Esophagus squamous epithelium (tissue), 4 donors: ENCODE results near the gene RASGRF1.

Experiments
- POLR2A ChIP-seq, 4 donors: fragments of 450-650 bp; IDR thresholded peaks; one replicate each; pipeline ENCODE4 v1.6.1; 2017; ENCODE audit warnings: antibody characterized with exemption in 4 of 4, mild to moderate bottlenecking in 4 of 4, moderate library complexity in 3 of 4
- TF ChIP-seq, protein P1 (sequence below), 6 experiments: fragments of 450-650 bp in 4 of 6; fragments of 200-600 bp in 2 of 6; sonication (generic) in 2 of 6; IDR thresholded peaks; one replicate each; pipeline ENCODE4 v1.5.1; 2016 to 2019; ENCODE audit warnings: antibody characterized with exemption in 6 of 6, mild to moderate bottlenecking in 4 of 6, moderate library complexity in 4 of 6

GRCh38 chr15:79094611-79095021, 4.0 kb upstream of the RASGRF1 start:
- TF ChIP-seq, protein P1, sequence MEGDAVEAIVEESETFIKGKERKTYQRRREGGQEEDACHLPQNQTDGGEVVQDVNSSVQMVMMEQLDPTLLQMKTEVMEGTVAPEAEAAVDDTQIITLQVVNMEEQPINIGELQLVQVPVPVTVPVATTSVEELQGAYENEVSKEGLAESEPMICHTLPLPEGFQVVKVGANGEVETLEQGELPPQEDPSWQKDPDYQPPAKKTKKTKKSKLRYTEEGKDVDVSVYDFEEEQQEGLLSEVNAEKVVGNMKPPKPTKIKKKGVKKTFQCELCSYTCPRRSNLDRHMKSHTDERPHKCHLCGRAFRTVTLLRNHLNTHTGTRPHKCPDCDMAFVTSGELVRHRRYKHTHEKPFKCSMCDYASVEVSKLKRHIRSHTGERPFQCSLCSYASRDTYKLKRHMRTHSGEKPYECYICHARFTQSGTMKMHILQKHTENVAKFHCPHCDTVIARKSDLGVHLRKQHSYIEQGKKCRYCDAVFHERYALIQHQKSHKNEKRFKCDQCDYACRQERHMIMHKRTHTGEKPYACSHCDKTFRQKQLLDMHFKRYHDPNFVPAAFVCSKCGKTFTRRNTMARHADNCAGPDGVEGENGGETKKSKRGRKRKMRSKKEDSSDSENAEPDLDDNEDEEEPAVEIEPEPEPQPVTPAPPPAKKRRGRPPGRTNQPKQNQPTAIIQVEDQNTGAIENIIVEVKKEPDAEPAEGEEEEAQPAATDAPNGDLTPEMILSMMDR (IDR thresholded peaks at IDR 0.05), result no peak
- TF ChIP-seq POLR2A (IDR thresholded peaks at IDR 0.05), result no peak
